ENCODE results near the gene CAPN3. TPM values are rescaled to one million over a fixed set of nuclear protein-coding genes. Genes with fewer than 3 reads are reported as not detected.

The CAPN3 gene
- total and polyA plus RNA-seq, 2 donors from 2014 or later = 12.9 to 39.7 TPM

DNA sequence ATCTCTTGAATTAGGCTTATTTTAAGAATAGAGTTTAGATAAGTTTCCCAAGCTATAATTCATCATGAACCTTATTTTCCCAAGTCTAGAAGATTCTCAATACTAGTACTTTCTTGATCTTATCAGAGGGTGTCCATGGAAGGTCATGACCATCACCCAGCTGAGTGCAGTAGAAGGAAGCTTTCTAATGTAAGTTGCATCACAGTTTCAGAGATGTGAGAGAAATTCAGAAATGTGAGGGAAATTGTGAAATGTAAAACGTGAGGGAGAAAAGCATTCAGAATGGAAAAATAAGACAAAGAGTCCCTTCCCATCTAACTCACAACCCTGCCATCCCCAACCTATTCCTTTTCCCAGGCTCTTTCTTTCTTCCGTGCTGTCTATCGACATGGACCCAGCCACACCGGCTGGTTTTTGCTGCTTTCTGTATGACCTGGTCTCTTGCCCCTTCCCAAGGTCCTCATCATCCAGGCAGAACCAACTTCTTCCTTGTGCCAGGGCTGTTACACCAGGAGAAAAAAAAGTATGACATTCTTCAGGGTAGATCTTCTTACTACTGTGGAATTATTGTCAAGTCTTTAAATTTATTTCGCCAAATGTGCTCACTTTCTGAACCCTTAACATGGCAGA lies 6.7 kb downstream of the CAPN3 start:
- no peak overlapping the region for H3K9ac ChIP-seq (ENCODE audit: low read length in 3 of 3)
- H3K36me3 ChIP-seq (ENCODE audit: control insufficient read depth in 2 of 3, insufficient read depth in 3 of 3, low read length in 3 of 3) = no peaks in the 10 kb centered on the region
- H3K27me3 ChIP-seq (ENCODE audit: control insufficient read depth, insufficient read depth, low read length) = no peaks in the 10 kb centered on the region
- intact Hi-C loops (cut with DNase I) = no loop called here
- no peaks in the 10 kb centered on the region for H3K9me3 ChIP-seq (ENCODE audit: control insufficient read depth in 2 of 3, insufficient read depth in 1 of 3, low read length in 3 of 3)
- TF ChIP-seq, protein P1, sequence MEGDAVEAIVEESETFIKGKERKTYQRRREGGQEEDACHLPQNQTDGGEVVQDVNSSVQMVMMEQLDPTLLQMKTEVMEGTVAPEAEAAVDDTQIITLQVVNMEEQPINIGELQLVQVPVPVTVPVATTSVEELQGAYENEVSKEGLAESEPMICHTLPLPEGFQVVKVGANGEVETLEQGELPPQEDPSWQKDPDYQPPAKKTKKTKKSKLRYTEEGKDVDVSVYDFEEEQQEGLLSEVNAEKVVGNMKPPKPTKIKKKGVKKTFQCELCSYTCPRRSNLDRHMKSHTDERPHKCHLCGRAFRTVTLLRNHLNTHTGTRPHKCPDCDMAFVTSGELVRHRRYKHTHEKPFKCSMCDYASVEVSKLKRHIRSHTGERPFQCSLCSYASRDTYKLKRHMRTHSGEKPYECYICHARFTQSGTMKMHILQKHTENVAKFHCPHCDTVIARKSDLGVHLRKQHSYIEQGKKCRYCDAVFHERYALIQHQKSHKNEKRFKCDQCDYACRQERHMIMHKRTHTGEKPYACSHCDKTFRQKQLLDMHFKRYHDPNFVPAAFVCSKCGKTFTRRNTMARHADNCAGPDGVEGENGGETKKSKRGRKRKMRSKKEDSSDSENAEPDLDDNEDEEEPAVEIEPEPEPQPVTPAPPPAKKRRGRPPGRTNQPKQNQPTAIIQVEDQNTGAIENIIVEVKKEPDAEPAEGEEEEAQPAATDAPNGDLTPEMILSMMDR (IDR thresholded peaks at IDR 0.05; ENCODE audit: borderline replicate concordance, extremely low read depth, insufficient read depth) = no peak
- no peak overlapping the region for H3K27ac ChIP-seq (ENCODE audit: low read depth in 2 of 2, low read length in 2 of 2)
- no peak for FAIRE-seq
- no peak for DNase-seq
- H3K4me3 ChIP-seq (ENCODE audit: low read length in 3 of 3) = no peak overlapping the region
- no peaks in the 10 kb centered on the region for H3K4me1 ChIP-seq (ENCODE audit: control insufficient read depth in 2 of 3, insufficient read depth in 2 of 3, low read depth in 1 of 3, low read length in 3 of 3)

DNA sequence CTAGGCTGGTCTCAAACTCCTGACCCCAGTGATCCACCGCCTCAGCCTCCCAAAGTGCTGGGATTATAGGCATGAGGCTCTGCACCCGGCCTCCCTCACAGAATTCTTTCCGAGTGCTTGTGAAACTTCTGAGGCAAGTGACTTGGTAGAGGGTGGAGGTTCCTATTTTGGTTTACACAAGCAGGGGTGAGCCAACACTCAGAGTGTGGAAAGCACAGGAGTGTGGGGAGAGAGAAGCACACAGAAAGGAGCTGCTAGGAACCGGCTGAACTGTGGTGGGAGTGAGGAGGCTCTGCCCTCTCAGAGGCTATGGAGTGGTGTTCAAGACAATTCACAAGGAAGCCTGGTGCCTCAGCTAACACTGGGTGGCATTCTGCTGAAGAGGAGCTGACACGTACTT lies 7.7 kb downstream of the CAPN3 start:
- intact Hi-C loops (cut with DNase I) = no loop called here

DNA sequence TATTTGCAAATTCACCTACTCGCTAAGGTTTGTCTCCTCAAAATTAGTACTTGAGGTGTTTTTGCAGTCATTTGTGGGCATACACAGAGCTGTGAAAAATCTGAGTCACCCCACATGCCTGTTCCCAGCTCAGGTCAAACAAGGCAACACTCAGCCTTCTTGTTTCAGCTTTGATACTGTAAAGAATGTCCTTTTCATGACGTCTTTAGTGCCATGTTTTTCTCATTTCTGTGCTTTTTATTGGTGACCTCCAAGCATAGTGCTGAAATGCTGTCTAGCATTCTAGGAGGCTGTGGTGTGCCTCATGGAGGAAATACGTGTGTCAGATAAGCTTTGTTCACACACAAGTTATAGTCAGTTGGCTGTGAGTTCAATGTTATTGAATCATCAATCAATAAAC lies 8.8 kb downstream of the CAPN3 start:
- FAIRE-seq = no peak
- no peak overlapping the region for H3K4me3 ChIP-seq (ENCODE audit: low read length in 3 of 3)

More for the DNA sequence above, 7.7 kb downstream of the CAPN3 start:
- Histone ChIP-seq H3K27me3 (ENCODE audit: control insufficient read depth, insufficient read depth, low read length) (no peaks in the 10 kb centered on the region), H3K4me3 (ENCODE audit: low read length in 3 of 3) (no peak overlapping the region), H3K4me1 (ENCODE audit: control insufficient read depth in 2 of 3, insufficient read depth in 2 of 3, low read depth in 1 of 3, low read length in 3 of 3) (no peaks in the 10 kb centered on the region), H3K27ac (ENCODE audit: low read depth in 2 of 2, low read length in 2 of 2) (no peak overlapping the region), H3K36me3 (ENCODE audit: control insufficient read depth in 2 of 3, insufficient read depth in 3 of 3, low read length in 3 of 3) (no peaks in the 10 kb centered on the region), H3K9ac (ENCODE audit: low read length in 3 of 3) (no peak overlapping the region), H3K9me3 (ENCODE audit: control insufficient read depth in 2 of 3, insufficient read depth in 1 of 3, low read length in 3 of 3) (no peaks in the 10 kb centered on the region)
- no peak for FAIRE-seq
- TF ChIP-seq, protein P1 (IDR thresholded peaks at IDR 0.05; ENCODE audit: borderline replicate concordance, extremely low read depth, insufficient read depth) = no peak
- DNase-seq = no peak

More for the DNA sequence above, 8.8 kb downstream of the CAPN3 start:
- no peaks in the 10 kb centered on the region for H3K9me3 ChIP-seq (ENCODE audit: control insufficient read depth in 2 of 3, insufficient read depth in 1 of 3, low read length in 3 of 3)
- intact Hi-C loops (cut with DNase I) = no loop called here
- H3K36me3 ChIP-seq (ENCODE audit: control insufficient read depth in 2 of 3, insufficient read depth in 3 of 3, low read length in 3 of 3) = no peaks in the 10 kb centered on the region
- H3K27ac ChIP-seq (ENCODE audit: low read depth in 2 of 2, low read length in 2 of 2) = no peak overlapping the region
- no peak overlapping the region for H3K9ac ChIP-seq (ENCODE audit: low read length in 3 of 3)
- H3K27me3 ChIP-seq (ENCODE audit: control insufficient read depth, insufficient read depth, low read length) = no peaks in the 10 kb centered on the region
- TF ChIP-seq, protein P1 (IDR thresholded peaks at IDR 0.05; ENCODE audit: borderline replicate concordance, extremely low read depth, insufficient read depth) = no peak
- no peaks in the 10 kb centered on the region for H3K4me1 ChIP-seq (ENCODE audit: control insufficient read depth in 2 of 3, insufficient read depth in 2 of 3, low read depth in 1 of 3, low read length in 3 of 3)
- no peak for DNase-seq

Data from kidney (tissue), 14 donors.